H1 (cell line): ENCODE data around the gene RALY. TPM values are rescaled to one million over a fixed set of nuclear protein-coding genes. Genes with fewer than 3 reads are reported as not detected.

Experiments
- CTCF ChIA-PET: fragments of 300-600 bp; sonication (Branson Sonifier 250); formaldehyde crosslinking; loops from one replicate; lab custom pipeline; 2021; ENCODE audit not compliant: partially characterized antibody; lab: Charles Lee
- POLR2A ChIA-PET: fragments of 300-600 bp; sonication (Branson Sonifier 250); formaldehyde crosslinking; loops from one replicate; lab custom pipeline; 2021; ENCODE audit warnings: inconsistent platforms; ENCODE audit not compliant: partially characterized antibody; lab: Charles Lee
- DNase-seq, 2 experiments: peaks; one replicate each; pipeline versions ENCODE4 v3.0.0 to v3.0.0-alpha.2; 2010 to 2022; ENCODE audit warnings: low spot score in 2 of 2, low read depth in 1 of 2, mixed read lengths in 1 of 2
- FAIRE-seq: peaks from 2 replicates; lab custom pipeline; 2011; peaks lifted over from hg19 to GRCh38; lab: Jason Lieb, UNC
- H2AFZ ChIP-seq: 2 replicates; pipeline ENCODE4 v1.8.1; 2012; ENCODE audit warnings: low read length, inconsistent platforms
- H2AK5ac ChIP-seq: 2 replicates; pipeline ENCODE4 v1.6.1; 2013; ENCODE audit warnings: low read depth, low read length
- H2BK120ac ChIP-seq: replicated peaks from 2 replicates; pipeline ENCODE3; 2013; ENCODE audit warnings: low read depth, low read length, inconsistent platforms
- H2BK12ac ChIP-seq: 2 replicates; pipeline ENCODE4 v1.6.1; 2013; ENCODE audit warnings: low read depth, low read length
- H2BK15ac ChIP-seq: 2 replicates; pipeline ENCODE4 v1.6.1; 2013; ENCODE audit warnings: low read length
- H2BK20ac ChIP-seq: 2 replicates; pipeline ENCODE4 v1.6.1; 2013; ENCODE audit warnings: low read length
- H2BK5ac ChIP-seq: 2 replicates; pipeline ENCODE4 v1.6.1; 2013; ENCODE audit warnings: low read depth, low read length
- H3K14ac ChIP-seq: 2 replicates; pipeline ENCODE4 v1.6.1; 2013; ENCODE audit warnings: inconsistent platforms; ENCODE audit not compliant: insufficient read length
- H3K18ac ChIP-seq: 2 replicates; pipeline ENCODE4 v1.6.1; 2013; ENCODE audit warnings: low read length; ENCODE audit errors: extremely low read depth
- H3K23ac ChIP-seq: 2 replicates; pipeline ENCODE4 v1.6.1; 2013; ENCODE audit warnings: inconsistent platforms; ENCODE audit not compliant: insufficient read length
- H3K23me2 ChIP-seq: 2 replicates; pipeline ENCODE4 v1.6.1; 2013; ENCODE audit warnings: low read depth, low read length
- H3K27ac ChIP-seq: 2 replicates; pipeline ENCODE4 v1.6.1; 2011; ENCODE audit warnings: low read depth, low read length, inconsistent platforms
- H3K27me3 ChIP-seq, 4 experiments: replicated peaks in 1 of 4; 1 replicate in 1 of 4; 2 replicates in 3 of 4; pipeline versions ENCODE4 v1.6.1 to v1.8.1; 2011 to 2013; ENCODE audit warnings: low read length in 3 of 4, mild to moderate bottlenecking in 3 of 4, inconsistent platforms in 2 of 4, mixed read lengths in 2 of 4, moderate library complexity in 1 of 4; ENCODE audit not compliant: control insufficient read depth in 3 of 4, insufficient read depth in 3 of 4; ENCODE audit errors: extremely low read depth in 1 of 4
- H3K36me3 ChIP-seq, 4 experiments: 2 replicates each; pipeline versions ENCODE4 v1.6.1 to v1.8.1; 2011 to 2013; ENCODE audit warnings: mild to moderate bottlenecking in 4 of 4, low read length in 3 of 4, moderate library complexity in 2 of 4, control low read depth in 1 of 4, inconsistent platforms in 1 of 4; ENCODE audit not compliant: insufficient read depth in 4 of 4, control insufficient read depth in 2 of 4
- H3K4ac ChIP-seq: replicated peaks from 2 replicates; pipeline ENCODE3; 2013; ENCODE audit warnings: low read length, low read depth, mixed read lengths, inconsistent platforms; ENCODE audit not compliant: insufficient read length
- H3K4me1 ChIP-seq, 4 experiments: replicated peaks in 1 of 4; 1 replicate in 1 of 4; 2 replicates in 3 of 4; pipeline versions ENCODE4 v1.6.1 to v1.8.1; 2011 to 2013; ENCODE audit warnings: low read length in 3 of 4, inconsistent platforms in 2 of 4, mixed read lengths in 1 of 4; ENCODE audit not compliant: insufficient read depth in 4 of 4, control insufficient read depth in 3 of 4
- H3K4me2 ChIP-seq, 2 experiments: 2 replicates each; pipeline versions ENCODE4 v1.6.1 to v1.8.1; 2011 to 2013; ENCODE audit warnings: low read depth in 2 of 2, low read length in 2 of 2, control low read depth in 1 of 2, inconsistent platforms in 1 of 2, mild to moderate bottlenecking in 1 of 2; ENCODE audit not compliant: insufficient read depth in 1 of 2
- H3K4me3 ChIP-seq, 4 experiments: fragments of 200-600, 300-600 bp in 1 of 4; sonication (generic), shearing (Covaris generic), sonication (Bioruptor Twin) in 1 of 4; 2 replicates each; pipeline versions ENCODE4 v1.5.1 to v1.8.1; 2011 to 2016; ENCODE audit warnings: low read length in 4 of 4, low read depth in 3 of 4, control low read depth in 2 of 4, inconsistent platforms in 2 of 4, mild to moderate bottlenecking in 2 of 4, mixed read lengths in 1 of 4, moderate library complexity in 1 of 4; ENCODE audit not compliant: insufficient read depth in 2 of 4; ENCODE audit errors: extremely low read depth in 1 of 4
- H3K56ac ChIP-seq: replicated peaks from 2 replicates; pipeline ENCODE3; 2013; ENCODE audit warnings: low read depth, mild to moderate bottlenecking, mixed read lengths, low read length, inconsistent platforms; ENCODE audit not compliant: insufficient read length
- H3K79me1 ChIP-seq: 2 replicates; pipeline ENCODE4 v1.6.1; 2013; ENCODE audit warnings: low read depth, low read length, control low read depth
- H3K79me2 ChIP-seq, 2 experiments: 2 replicates each; pipeline versions ENCODE4 v1.6.1 to v1.8.1; 2012 to 2013; ENCODE audit warnings: low read length in 2 of 2, mild to moderate bottlenecking in 2 of 2, inconsistent platforms in 1 of 2; ENCODE audit not compliant: insufficient read depth in 2 of 2, control insufficient read depth in 1 of 2
- H3K9ac ChIP-seq, 4 experiments: replicated peaks in 1 of 4; 1 replicate in 1 of 4; 2 replicates in 3 of 4; pipeline versions ENCODE4 v1.6.1 to v1.8.1; 2011 to 2013; ENCODE audit warnings: low read depth in 3 of 4, low read length in 3 of 4, control low read depth in 2 of 4, mild to moderate bottlenecking in 2 of 4, moderate library complexity in 2 of 4, inconsistent platforms in 1 of 4; ENCODE audit errors: extremely low read depth in 1 of 4
- H3K9me3 ChIP-seq, 2 experiments: 2 replicates each; pipeline versions ENCODE4 v1.6.1 to v1.8.1; 2012 to 2013; ENCODE audit warnings: mild to moderate bottlenecking in 2 of 2, moderate library complexity in 2 of 2, control low read depth in 1 of 2, inconsistent platforms in 1 of 2, low read depth in 1 of 2, low read length in 1 of 2, mixed read lengths in 1 of 2; ENCODE audit not compliant: insufficient read depth in 2 of 2
- H4K20me1 ChIP-seq, 2 experiments: replicated peaks in 1 of 2; 2 replicates each; pipeline versions ENCODE3 to v1.8.1; 2011 to 2013; ENCODE audit warnings: inconsistent platforms in 2 of 2, low read length in 2 of 2, mild to moderate bottlenecking in 1 of 2; ENCODE audit not compliant: insufficient read depth in 2 of 2, control insufficient read depth in 1 of 2
- H4K5ac ChIP-seq: 2 replicates; pipeline ENCODE4 v1.6.1; 2013; ENCODE audit warnings: low read length, low read depth, mixed read lengths, inconsistent platforms; ENCODE audit not compliant: insufficient read length
- H4K8ac ChIP-seq: 2 replicates; pipeline ENCODE4 v1.8.0; 2013; ENCODE audit warnings: mild to moderate bottlenecking, moderate library complexity, low read length, inconsistent platforms; ENCODE audit not compliant: insufficient read depth; ENCODE audit errors: extremely low read depth
- H4K91ac ChIP-seq: replicated peaks from 2 replicates; pipeline ENCODE3; 2013; ENCODE audit warnings: low read length, mixed read lengths, inconsistent platforms; ENCODE audit not compliant: insufficient read length
- KDM4A ChIP-seq: IDR thresholded peaks from one replicate; pipeline ENCODE4 v1.7.1; 2012; ENCODE audit warnings: low read depth, mild to moderate bottlenecking, moderate library complexity, low read length, inconsistent platforms; ENCODE audit not compliant: severe bottlenecking
- SIRT6 ChIP-seq: IDR thresholded peaks from one replicate; pipeline ENCODE4 v1.7.1; 2012; ENCODE audit warnings: low read length, inconsistent platforms
- WGBS, 2 experiments: shearing (Covaris generic) in 1 of 2; methylation state at CpG; one replicate each; pipeline versions ENCODE4 v1.1.6 to v1.1.7; 2013 to 2015; ENCODE audit warnings: low lambda C conversion rate in 2 of 2, mixed read lengths in 2 of 2, inconsistent platforms in 1 of 2, low coverage in 1 of 2, missing lambda C conversion rate in 1 of 2; ENCODE audit not compliant: insufficient replicate concordance in 2 of 2, insufficient coverage in 1 of 2, insufficient read length in 1 of 2; ENCODE audit errors: extremely low coverage in 1 of 2, missing lambda C conversion rate in 1 of 2; 5-methylcytosine and 5-hydroxymethylcytosine counted together
- polyA plus RNA-seq, 7 experiments: library from polyadenylated mRNA; depleted of rRNA in 3 of 7; stranded (reverse) in 5 of 7; unstranded in 2 of 7; fragments of >200 nt in 5 of 7; fragments of 200-250 nt in 2 of 7; gene quantifications; 1 replicate in 5 of 7; 2 replicates in 1 of 7; 4 replicates in 1 of 7; pipeline versions ENCODE4 v1.2.1 to v1.2.3, GENCODE V29; 2011 to 2013; ENCODE audit warnings: missing spikeins in 2 of 7, mixed read lengths in 2 of 7
- total RNA-seq: library from RNA; stranded (reverse); fragmentation: NEBNext Ultra II Directional; extraction: Animal tissue kit (Norgen Biotek cat#: 25700); gene quantifications from 2 replicates; pipeline ENCODE4 v1.2.1, GENCODE V29; 2021

The RALY gene
- total and polyA plus RNA-seq, 2 of the 8 experiments (the other 6 are each of a cell fraction or from before 2014, with no cell fraction given): 133 to 148 TPM

GRCh38 chr20:34091637-34092200 is 98.0 kb downstream of the RALY start:
- FAIRE-seq (no peak), DNase-seq (no peak)
- no peak overlapping the region for H3K9ac ChIP-seq
- no peak overlapping the region for H3K27ac ChIP-seq
- no peak overlapping the region for H2BK15ac ChIP-seq
- no peak overlapping the region for H4K91ac ChIP-seq
- no peaks in the 10 kb centered on the region; the same call in 1 of the 2 replicates for H3K79me1 ChIP-seq
- H3K36me3 ChIP-seq: peaks cover 28 to 96% (median 78%) of the 10 kb centered on the region in 4 experiments
- H3K27me3 ChIP-seq: no peaks in the 10 kb centered on the region
- ChIA-PET POLR2A (interaction anchor here (1.4 to 14.0 kb wide), 4 partner anchors 10 to 20 kb away, joined by 4 to 236 read pairs (median 24); partner anchors contain the start of gene EIF2S2), CTCF (interaction anchor here (0.7 to 1.0 kb wide), 3 partner anchors 16 to 211 kb away, joined by 3 to 4 read pairs (median 4); no protein-coding TSS in a partner anchor)
- H3K18ac ChIP-seq: no peak overlapping the region
- no peaks in the 10 kb centered on the region for H3K4me1 ChIP-seq
- H2BK120ac ChIP-seq: no peak overlapping the region
- no peak for TF ChIP-seq KDM4A
- TF ChIP-seq SIRT6: no peak
- 81% methylated on average over 6 of the region's 6 CpGs; no CpG with 5 or more reads in 1 of the 2 experiments for WGBS, 2 experiments
- H4K8ac ChIP-seq: no peak overlapping the region
- no peak overlapping the region for H2BK12ac ChIP-seq
- no peak overlapping the region for H3K4ac ChIP-seq
- peaks cover 0 to 3% of the 10 kb centered on the region in 2 experiments; a peak in 1 of 4 replicates for H3K79me2 ChIP-seq
- no peak overlapping the region for H3K56ac ChIP-seq
- H4K20me1 ChIP-seq: peaks cover 22 to 23% of the 10 kb centered on the region in 2 experiments
- no peak overlapping the region for H3K14ac ChIP-seq
- H3K23ac ChIP-seq: no peak overlapping the region
- no peak overlapping the region for H2BK20ac ChIP-seq
- H3K4me3 ChIP-seq: no peak overlapping the region
- no peak overlapping the region for H2AK5ac ChIP-seq
- no peak overlapping the region for H3K4me2 ChIP-seq
- no peak overlapping the region for H2BK5ac ChIP-seq
- H2AFZ ChIP-seq: no peak overlapping the region
- H3K9me3 ChIP-seq: no peaks in the 10 kb centered on the region
- H3K23me2 ChIP-seq: no peaks in the 10 kb centered on the region
- no peak overlapping the region for H4K5ac ChIP-seq
